SK-N-MC (cell line): ENCODE measurements around the gene HMGXB4.

Experiments used
- EZH2 ChIP-seq: fragments of 200-600 bp; sonication (generic); IDR thresholded peaks from one replicate; pipeline ENCODE4 v1.6.1; 2017; ENCODE audit warnings: antibody characterized with exemption
- FOXP2 ChIP-seq: optimal IDR thresholded peaks from 2 replicates; pipeline ENCODE3; 2011; ENCODE audit warnings: mild to moderate bottlenecking, moderate library complexity; ENCODE audit not compliant: insufficient read depth; ENCODE audit errors: extremely low read length, control extremely low read depth
- POLR2AphosphoS5 ChIP-seq: IDR thresholded peaks from 2 replicates; pipeline ENCODE4 v1.6.1; 2012; ENCODE audit warnings: mild to moderate bottlenecking, low read depth, low read length, borderline replicate concordance

GRCh38 chr22:35208003-35208402 is 49.3 kb upstream of the HMGXB4 start:
- TF ChIP-seq EZH2 (no peak), POLR2AphosphoS5 (no peak), FOXP2 (no peak)
